A549 (cell line): ENCODE data around the gene CIT. TPM values are rescaled to one million over a fixed set of nuclear protein-coding genes. Genes with fewer than 3 reads are reported as not detected.

Source experiments
- ATAC-seq, 2 experiments: fragments of 200-7000 bp in 1 of 2; fragments of >200 bp in 1 of 2; cut with Nextera tagmentation in 1 of 2; cut with Tn5 transposase in 1 of 2; 3 replicates each; pipeline versions ENCODE4 v1.8.0 to v1.9.1; 2018 to 2020; ENCODE audit warnings: mild to moderate bottlenecking in 1 of 2, moderate library complexity in 1 of 2
- CTCF ChIA-PET: fragments of 300-600 bp; sonication (Branson Sonifier 250); formaldehyde crosslinking; extraction: SDS; loops from one replicate; lab custom pipeline; 2021; ENCODE audit warnings: antibody characterized with exemption, inconsistent platforms; lab: Yijun Ruan, JAX
- POLR2A ChIA-PET: fragments of 350-600 bp; formaldehyde crosslinking; extraction: SDS; loops from one replicate; lab custom pipeline; 2021; ENCODE audit warnings: antibody characterized with exemption, inconsistent platforms; lab: Yijun Ruan, JAX
- DNase-seq, 2 experiments: peaks; one replicate each; pipeline versions ENCODE4 v3.0.0 to v3.0.0-alpha.2; 2011 to 2016; ENCODE audit warnings: low read depth in 1 of 2, low spot score in 1 of 2
- FAIRE-seq: peaks from 2 replicates; lab custom pipeline; 2011; peaks lifted over from hg19 to GRCh38; lab: Jason Lieb, UNC
- H3K27ac ChIP-seq, 2 experiments: fragments of >200 bp; sonication (Bioruptor Twin); formaldehyde crosslinking; 3 replicates each; pipeline ENCODE4 v1.5.1; 2016 to 2017
- H3K4me1 ChIP-seq: fragments of >200 bp; sonication (Bioruptor Twin); formaldehyde crosslinking; 3 replicates; pipeline ENCODE4 v1.6.1; 2016
- H3K4me2 ChIP-seq: fragments of >200 bp; sonication (Bioruptor Twin); formaldehyde crosslinking; 3 replicates; pipeline ENCODE4 v1.6.1; 2016
- H3K4me3 ChIP-seq: fragments of >200 bp; sonication (Bioruptor Twin); formaldehyde crosslinking; 3 replicates; pipeline ENCODE4 v1.5.1; 2016
- H3K9me3 ChIP-seq: fragments of >200 bp; sonication (Bioruptor Twin); formaldehyde crosslinking; 3 replicates; pipeline ENCODE4 v1.6.1; 2016
- CBX2 ChIP-seq: fragments of 200-600 bp; sonication (generic); IDR thresholded peaks from 2 replicates; pipeline ENCODE4 v1.6.1; 2016; ENCODE audit warnings: low read depth, mild to moderate bottlenecking, borderline replicate concordance
- CEBPB ChIP-seq, 2 experiments: fragments of >200 bp in 1 of 2; sonication (Bioruptor Twin) in 1 of 2; formaldehyde crosslinking in 1 of 2; IDR thresholded peaks; 2 replicates each; pipeline ENCODE4 v1.6.1; 2012 to 2016
- CHD4 ChIP-seq: fragments of 200-600 bp; sonication (generic); IDR thresholded peaks from 2 replicates; pipeline ENCODE4 v1.6.1; 2016; ENCODE audit warnings: antibody characterized with exemption, mild to moderate bottlenecking, borderline replicate concordance
- FOSB ChIP-seq: fragments of 250-450 bp; sonication (Bioruptor Pico); IDR thresholded peaks from 2 replicates; pipeline ENCODE4 v1.5.0; 2020; ENCODE audit warnings: mild to moderate bottlenecking, moderate library complexity
- FOSL2 ChIP-seq, 2 experiments: fragments of 450-650 bp in 1 of 2; fragments of >200 bp in 1 of 2; sonication (Bioruptor Twin) in 1 of 2; formaldehyde crosslinking; IDR thresholded peaks; 2 replicates each; pipeline versions ENCODE4 v1.5.0 to v1.6.1; 2016 to 2020; ENCODE audit warnings: mild to moderate bottlenecking in 1 of 2, moderate library complexity in 1 of 2
- FOXS1 ChIP-seq: fragments of 250-450 bp; sonication (Bioruptor Pico); IDR thresholded peaks from 2 replicates; pipeline ENCODE4 v1.5.0; 2020; ENCODE audit warnings: mild to moderate bottlenecking, moderate library complexity
- HDAC2 ChIP-seq: fragments of 200-600 bp; sonication (generic); IDR thresholded peaks from 2 replicates; pipeline ENCODE4 v1.6.1; 2016
- HEYL ChIP-seq: fragments of 250-450 bp; sonication (Bioruptor Pico); IDR thresholded peaks from 2 replicates; pipeline ENCODE4 v1.8.0; 2021; ENCODE audit warnings: mild to moderate bottlenecking, moderate library complexity
- HOXB13 ChIP-seq: fragments of 250-450 bp; sonication (Bioruptor Pico); IDR thresholded peaks from 2 replicates; pipeline ENCODE4 v1.5.0; 2020; ENCODE audit warnings: low read depth, mild to moderate bottlenecking, moderate library complexity
- JUNB ChIP-seq: fragments of >200 bp; sonication (Bioruptor Twin); formaldehyde crosslinking; IDR thresholded peaks from 2 replicates; pipeline ENCODE4 v1.6.1; 2016
- KDM1A ChIP-seq: fragments of 200-600 bp; sonication (generic); IDR thresholded peaks from 2 replicates; pipeline ENCODE4 v1.6.1; 2016; ENCODE audit warnings: low read depth, mild to moderate bottlenecking
- MAZ ChIP-seq: fragments of 150-350 bp; IDR thresholded peaks from 2 replicates; pipeline ENCODE4 v1.6.1; 2014; ENCODE audit warnings: antibody characterized with exemption, low read depth, low read length, borderline replicate concordance
- NR3C1 ChIP-seq: fragments of >200 bp; sonication (Bioruptor Twin); formaldehyde crosslinking; IDR thresholded peaks from 3 replicates; pipeline ENCODE4 v1.6.1; 2017
- POLR2A ChIP-seq: IDR thresholded peaks from 2 replicates; pipeline ENCODE4 v1.6.1; 2012; ENCODE audit warnings: mild to moderate bottlenecking, low read length
- POLR2AphosphoS2 ChIP-seq: conservative IDR thresholded peaks from 2 replicates; pipeline ENCODE4 v1.6.1; 2012; ENCODE audit warnings: low read length, improper control_type of control experiment, inconsistent platforms
- RAD21 ChIP-seq, 2 experiments: fragments of >200 bp in 1 of 2; sonication (Bioruptor Twin) in 1 of 2; formaldehyde crosslinking in 1 of 2; IDR thresholded peaks in 1 of 2; conservative IDR thresholded peaks in 1 of 2; 2 replicates in 1 of 2; 3 replicates in 1 of 2; pipeline ENCODE4 v1.6.1; 2012 to 2018; ENCODE audit warnings: inconsistent platforms in 1 of 2
- RCOR1 ChIP-seq: fragments of 150-350 bp; IDR thresholded peaks from 2 replicates; pipeline ENCODE4 v1.6.1; 2014; ENCODE audit warnings: antibody characterized with exemption, low read length, low read depth
- RFX5 ChIP-seq: fragments of 450-650 bp; IDR thresholded peaks from 2 replicates; pipeline ENCODE4 v1.7.1; 2014; ENCODE audit warnings: antibody characterized with exemption, mild to moderate bottlenecking, moderate library complexity
- SMC3 ChIP-seq: fragments of >200 bp; sonication (Bioruptor Twin); formaldehyde crosslinking; IDR thresholded peaks from 3 replicates; pipeline ENCODE4 v1.6.1; 2018; ENCODE audit warnings: inconsistent platforms
- TFCP2L1 ChIP-seq: fragments of 250-450 bp; sonication (Bioruptor Pico); IDR thresholded peaks from 2 replicates; pipeline ENCODE4 v1.5.0; 2021; ENCODE audit warnings: mild to moderate bottlenecking
- TP53 ChIP-seq: fragments of 250-450 bp; sonication (Bioruptor Pico); IDR thresholded peaks from 2 replicates; pipeline ENCODE4 v1.5.0; 2021; ENCODE audit warnings: mild to moderate bottlenecking, moderate library complexity
- ZFP36 ChIP-seq: fragments of 450-650 bp; IDR thresholded peaks from 2 replicates; pipeline ENCODE4 v1.6.1; 2014; ENCODE audit warnings: borderline replicate concordance; ENCODE audit not compliant: partially characterized antibody
- ZNF302 ChIP-seq: fragments of 250-450 bp; sonication (Bioruptor Pico); IDR thresholded peaks from 2 replicates; pipeline ENCODE4 v1.9.0; 2021; ENCODE audit warnings: inconsistent platforms, mild to moderate bottlenecking, moderate library complexity
- ZSCAN20 ChIP-seq: fragments of 250-450 bp; sonication (Bioruptor Pico); IDR thresholded peaks from 2 replicates; pipeline ENCODE4 v1.8.0; 2022; ENCODE audit warnings: mild to moderate bottlenecking, moderate library complexity
- WGBS: methylation state at CpG from one replicate; pipeline ENCODE4 v1.1.6; 2017; ENCODE audit errors: missing lambda C conversion rate; 5-methylcytosine and 5-hydroxymethylcytosine counted together
- polyA plus RNA-seq, 4 experiments: library from polyadenylated mRNA; depleted of rRNA in 3 of 4; stranded (reverse); fragments of >200 nt; fragmentation: RNase III in 1 of 4; extraction: RNeasy Plus Mini Kit Qiagen cat#74134 plus additional on column Dnase treatment in 1 of 4; gene quantifications; 2 replicates in 3 of 4; 3 replicates in 1 of 4; pipeline ENCODE4 v1.2.3, GENCODE V29; 2011 to 2017
- TF ChIP-seq, protein P1 (sequence below): fragments of >200 bp; sonication (Bioruptor Twin); formaldehyde crosslinking; IDR thresholded peaks from 3 replicates; pipeline ENCODE4 v1.5.1; 2016
- TF ChIP-seq, protein P2 (sequence below): IDR thresholded peaks from 2 replicates; pipeline ENCODE4 v1.6.1; 2012
- TF ChIP-seq, protein P3 (sequence below): fragments of 150-350 bp; IDR thresholded peaks from 2 replicates; pipeline ENCODE4 v1.6.1; 2014; ENCODE audit warnings: low read depth, mild to moderate bottlenecking, low read length
- TF ChIP-seq, protein P4 (sequence below): fragments of >200 bp; sonication (Bioruptor Twin); formaldehyde crosslinking; IDR thresholded peaks from 3 replicates; pipeline ENCODE4 v1.6.1; 2016
- TF ChIP-seq, protein P5 (sequence below): fragments of 450-650 bp; IDR thresholded peaks from 2 replicates; pipeline ENCODE4 v1.6.1; 2014; ENCODE audit warnings: antibody characterized with exemption

CIT gene
- polyA plus RNA-seq, 2 of the 4 experiments (the other 2 are of a cell fraction): 12.5 to 25.4 TPM

DNA sequence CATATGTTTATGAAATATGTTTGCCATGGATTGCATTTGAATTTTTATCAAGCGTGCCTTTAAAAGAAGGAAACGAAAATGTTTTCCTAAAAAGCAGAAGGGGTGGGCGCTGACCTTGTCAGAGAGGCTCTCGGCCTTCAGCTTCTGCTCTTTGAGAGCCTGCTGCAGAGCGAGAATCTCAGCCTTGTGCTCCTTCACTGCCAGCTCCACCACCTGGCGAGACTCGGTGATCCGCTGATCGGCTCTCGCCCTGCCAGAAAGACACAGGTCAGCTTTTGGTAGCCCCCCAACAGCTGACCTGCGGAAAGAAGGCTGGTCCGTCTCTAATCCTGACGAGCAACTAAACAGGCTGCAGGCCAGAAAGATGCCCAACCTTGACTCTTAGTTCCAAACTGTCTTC lies 146.7 kb downstream of the CIT start:
- ChIA-PET CTCF (no interaction called here), POLR2A (no interaction called here)

DNA sequence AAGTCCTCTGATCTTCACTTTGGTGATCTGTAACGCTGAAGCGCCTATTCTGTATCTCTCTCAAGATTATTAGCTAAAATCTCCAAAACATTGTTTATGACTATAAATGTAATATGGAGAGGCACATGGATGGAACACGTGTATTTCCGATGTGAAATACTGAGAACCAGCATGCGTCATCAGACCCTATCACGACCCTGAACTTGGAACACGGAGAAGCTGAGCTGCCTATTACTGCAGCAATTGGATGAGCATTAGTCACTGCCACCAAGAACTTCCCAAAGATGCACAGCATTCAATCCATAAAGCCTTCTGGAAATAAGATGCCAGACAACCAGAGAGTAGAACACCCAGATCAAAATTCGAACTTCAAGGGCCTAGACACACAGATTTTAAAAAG lies 147.2 kb downstream of the CIT start:
- DNase-seq (no peak), FAIRE-seq (no peak), ATAC-seq (no peak)
- H3K9me3 ChIP-seq: no peaks in the 10 kb centered on the region
- TF ChIP-seq ZFP36 (no peak), JUNB (no peak), ZSCAN20 (no peak), CHD4 (no peak), FOSL2 (IDR thresholded peaks at IDR 0.05) (no peak), FOSL2 (CRISPR knock-in tag; IDR thresholded peaks at IDR 0.05) (no peak), POLR2A (no peak), RAD21 (conservative IDR thresholded peaks at IDR 0.05 in 1 of 2, IDR thresholded peaks at IDR 0.05 in 1 of 2) (no peak), RFX5 (no peak), CBX2 (no peak), TFCP2L1 (no peak), TP53 (CRISPR knock-in tag) (no peak), NR3C1 (no peak), KDM1A (no peak), FOXS1 (no peak), ZNF302 (no peak)
- TF ChIP-seq, protein P1, sequence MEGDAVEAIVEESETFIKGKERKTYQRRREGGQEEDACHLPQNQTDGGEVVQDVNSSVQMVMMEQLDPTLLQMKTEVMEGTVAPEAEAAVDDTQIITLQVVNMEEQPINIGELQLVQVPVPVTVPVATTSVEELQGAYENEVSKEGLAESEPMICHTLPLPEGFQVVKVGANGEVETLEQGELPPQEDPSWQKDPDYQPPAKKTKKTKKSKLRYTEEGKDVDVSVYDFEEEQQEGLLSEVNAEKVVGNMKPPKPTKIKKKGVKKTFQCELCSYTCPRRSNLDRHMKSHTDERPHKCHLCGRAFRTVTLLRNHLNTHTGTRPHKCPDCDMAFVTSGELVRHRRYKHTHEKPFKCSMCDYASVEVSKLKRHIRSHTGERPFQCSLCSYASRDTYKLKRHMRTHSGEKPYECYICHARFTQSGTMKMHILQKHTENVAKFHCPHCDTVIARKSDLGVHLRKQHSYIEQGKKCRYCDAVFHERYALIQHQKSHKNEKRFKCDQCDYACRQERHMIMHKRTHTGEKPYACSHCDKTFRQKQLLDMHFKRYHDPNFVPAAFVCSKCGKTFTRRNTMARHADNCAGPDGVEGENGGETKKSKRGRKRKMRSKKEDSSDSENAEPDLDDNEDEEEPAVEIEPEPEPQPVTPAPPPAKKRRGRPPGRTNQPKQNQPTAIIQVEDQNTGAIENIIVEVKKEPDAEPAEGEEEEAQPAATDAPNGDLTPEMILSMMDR: no peak
- TF ChIP-seq, protein P2, sequence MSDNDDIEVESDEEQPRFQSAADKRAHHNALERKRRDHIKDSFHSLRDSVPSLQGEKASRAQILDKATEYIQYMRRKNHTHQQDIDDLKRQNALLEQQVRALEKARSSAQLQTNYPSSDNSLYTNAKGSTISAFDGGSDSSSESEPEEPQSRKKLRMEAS: no peak
- ChIA-PET POLR2A (no interaction called here), CTCF (no interaction called here)
- H3K27ac ChIP-seq: no peak overlapping the region
- no peak overlapping the region for H3K4me3 ChIP-seq
- no peak overlapping the region for H3K4me2 ChIP-seq
- H3K4me1 ChIP-seq: no peaks in the 10 kb centered on the region
- 89% methylated on average over 8 of the region's 8 CpGs for WGBS

More for the DNA sequence above, 146.7 kb downstream of the CIT start:
- TF ChIP-seq, protein P3, sequence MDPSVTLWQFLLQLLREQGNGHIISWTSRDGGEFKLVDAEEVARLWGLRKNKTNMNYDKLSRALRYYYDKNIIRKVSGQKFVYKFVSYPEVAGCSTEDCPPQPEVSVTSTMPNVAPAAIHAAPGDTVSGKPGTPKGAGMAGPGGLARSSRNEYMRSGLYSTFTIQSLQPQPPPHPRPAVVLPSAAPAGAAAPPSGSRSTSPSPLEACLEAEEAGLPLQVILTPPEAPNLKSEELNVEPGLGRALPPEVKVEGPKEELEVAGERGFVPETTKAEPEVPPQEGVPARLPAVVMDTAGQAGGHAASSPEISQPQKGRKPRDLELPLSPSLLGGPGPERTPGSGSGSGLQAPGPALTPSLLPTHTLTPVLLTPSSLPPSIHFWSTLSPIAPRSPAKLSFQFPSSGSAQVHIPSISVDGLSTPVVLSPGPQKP: no peak
- no peak for TF ChIP-seq HDAC2
- no peak for TF ChIP-seq HEYL (CRISPR knock-in tag)
- no peak for TF ChIP-seq RCOR1
- TF ChIP-seq SMC3: no peak
- no peak for TF ChIP-seq RAD21 (conservative IDR thresholded peaks at IDR 0.05 in 1 of 2, IDR thresholded peaks at IDR 0.05 in 1 of 2)
- TF ChIP-seq CEBPB (IDR thresholded peaks at IDR 0.05): no peak
- TF ChIP-seq, protein P4, sequence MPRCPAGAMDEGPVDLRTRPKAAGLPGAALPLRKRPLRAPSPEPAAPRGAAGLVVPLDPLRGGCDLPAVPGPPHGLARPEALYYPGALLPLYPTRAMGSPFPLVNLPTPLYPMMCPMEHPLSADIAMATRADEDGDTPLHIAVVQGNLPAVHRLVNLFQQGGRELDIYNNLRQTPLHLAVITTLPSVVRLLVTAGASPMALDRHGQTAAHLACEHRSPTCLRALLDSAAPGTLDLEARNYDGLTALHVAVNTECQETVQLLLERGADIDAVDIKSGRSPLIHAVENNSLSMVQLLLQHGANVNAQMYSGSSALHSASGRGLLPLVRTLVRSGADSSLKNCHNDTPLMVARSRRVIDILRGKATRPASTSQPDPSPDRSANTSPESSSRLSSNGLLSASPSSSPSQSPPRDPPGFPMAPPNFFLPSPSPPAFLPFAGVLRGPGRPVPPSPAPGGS: no peak
- no peak for TF ChIP-seq POLR2AphosphoS2
- no peak for TF ChIP-seq FOSB
- TF ChIP-seq HOXB13 (CRISPR knock-in tag): no peak
- TF ChIP-seq MAZ: no peak
- TF ChIP-seq, protein P2: no peak
- TF ChIP-seq, protein P5, sequence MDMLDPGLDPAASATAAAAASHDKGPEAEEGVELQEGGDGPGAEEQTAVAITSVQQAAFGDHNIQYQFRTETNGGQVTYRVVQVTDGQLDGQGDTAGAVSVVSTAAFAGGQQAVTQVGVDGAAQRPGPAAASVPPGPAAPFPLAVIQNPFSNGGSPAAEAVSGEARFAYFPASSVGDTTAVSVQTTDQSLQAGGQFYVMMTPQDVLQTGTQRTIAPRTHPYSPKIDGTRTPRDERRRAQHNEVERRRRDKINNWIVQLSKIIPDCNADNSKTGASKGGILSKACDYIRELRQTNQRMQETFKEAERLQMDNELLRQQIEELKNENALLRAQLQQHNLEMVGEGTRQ: no peak
- no peaks in the 10 kb centered on the region for H3K9me3 ChIP-seq
- WGBS: 96% methylated on average over 13 of the region's 13 CpGs
- no peaks in the 10 kb centered on the region for H3K4me1 ChIP-seq
- no peak overlapping the region for H3K27ac ChIP-seq
- H3K4me3 ChIP-seq: no peak overlapping the region
- FAIRE-seq: no peak
- DNase-seq: no peak
- no peak overlapping the region for H3K4me2 ChIP-seq
- ATAC-seq: no peak
